ENCODE data around the gene CPAMD8.
"Not testable (repeated sequence)": the region's sequence is repeated elsewhere in the genome, so short reads cannot be mapped to it uniquely, and the experiment has no call there.

The CPAMD8 gene

DNA sequence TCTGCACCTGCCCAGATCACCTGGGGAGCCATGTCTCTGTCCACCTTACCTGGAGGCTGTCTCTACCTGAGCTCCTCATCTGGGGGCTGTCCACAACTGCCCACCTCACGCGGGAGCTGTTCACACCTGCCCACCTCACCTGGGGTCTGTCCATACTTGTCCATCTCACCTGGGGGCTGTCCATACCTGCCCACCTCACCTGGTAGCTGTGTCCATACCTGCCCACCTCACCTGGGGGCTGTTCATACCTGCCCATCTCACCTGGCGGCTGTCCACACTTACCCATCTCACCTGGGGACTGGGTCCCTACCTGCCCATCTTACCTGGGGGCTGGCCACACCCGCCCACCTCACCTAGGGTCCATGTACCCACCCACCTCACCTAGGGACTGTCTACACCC lies 10.0 kb upstream of the CPAMD8 start:
- TF ChIP-seq CTCF (IDR thresholded peaks at IDR 0.05): no peak

DNA sequence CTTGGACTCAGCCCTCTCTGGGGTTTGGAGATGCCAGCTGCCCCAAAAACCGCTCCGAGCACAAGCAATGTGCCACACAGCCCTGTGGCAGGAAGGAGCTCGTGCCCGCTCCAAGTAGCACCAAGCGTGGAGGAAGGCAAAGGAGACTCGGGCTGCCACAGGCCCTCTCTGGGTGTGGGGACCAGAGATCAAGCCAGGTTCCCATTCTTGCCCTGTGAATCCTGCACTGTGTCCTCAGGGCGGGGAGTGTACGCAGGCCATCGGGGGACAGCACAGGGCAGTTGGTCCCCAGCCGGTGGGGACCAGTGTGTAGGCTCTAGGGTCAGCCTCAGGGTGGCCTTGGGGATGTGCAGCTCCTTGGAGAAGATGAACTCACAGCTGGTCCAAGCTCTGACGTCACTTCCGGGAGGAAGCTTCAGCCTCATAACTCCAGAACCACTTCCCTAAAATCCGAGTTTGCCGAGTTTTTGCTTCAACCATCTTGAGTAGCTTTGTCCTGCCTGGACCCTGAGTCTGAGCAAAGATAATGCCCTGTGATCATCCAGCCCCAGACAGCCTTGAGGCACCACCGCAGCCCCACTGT lies 9.3 kb upstream of the CPAMD8 start:
- Mint-ChIP-seq H3K27me3 (ENCODE audit: low read depth, poor library complexity) (peaks cover 29% of the 10 kb centered on the region), H3K9me3 (no peaks in the 10 kb centered on the region), H3K27ac (no peak overlapping the region), H3K36me3 (ENCODE audit: low read depth) (no peaks in the 10 kb centered on the region), H3K4me1 (no peaks in the 10 kb centered on the region), H3K4me3 (no peak overlapping the region)
- no peak for TF ChIP-seq CTCF (IDR thresholded peaks at IDR 0.05)
- DNase-seq: no peak

More for the DNA sequence above, 10.0 kb upstream of the CPAMD8 start:
- DNase-seq: no peak
- no peaks in the 10 kb centered on the region for H3K36me3 Mint-ChIP-seq (ENCODE audit: low read depth)
- H3K4me3 Mint-ChIP-seq: no peak overlapping the region
- peaks cover 30% of the 10 kb centered on the region for H3K27me3 Mint-ChIP-seq (ENCODE audit: low read depth, poor library complexity)
- no peak overlapping the region for H3K27ac Mint-ChIP-seq
- H3K9me3 Mint-ChIP-seq: no peaks in the 10 kb centered on the region
- peaks cover 3% of the 10 kb centered on the region for H3K4me1 Mint-ChIP-seq

GRCh38 chr19:17031741-17032140 lies 5.1 kb upstream of the CPAMD8 start:
- Mint-ChIP-seq H3K27ac (no peak overlapping the region), H3K27me3 (ENCODE audit: low read depth, poor library complexity) (peaks cover 45% of the 10 kb centered on the region), H3K4me3 (no peak overlapping the region), H3K36me3 (ENCODE audit: low read depth) (no peaks in the 10 kb centered on the region), H3K9me3 (no peaks in the 10 kb centered on the region), H3K4me1 (peaks cover 6% of the 10 kb centered on the region)
- no peak for TF ChIP-seq CTCF (IDR thresholded peaks at IDR 0.05)
- no peak for DNase-seq

- Mint-ChIP-seq H3K9me3 (peaks cover 28% of the 10 kb centered on the region), H3K4me3 (peak overlapping the region; percentile 78), H3K4me1 (peaks cover 18% of the 10 kb centered on the region), H3K36me3 (ENCODE audit: low read depth) (peaks cover 28% of the 10 kb centered on the region), H3K27ac (no peak overlapping the region), H3K27me3 (ENCODE audit: low read depth, poor library complexity) (peaks cover 25% of the 10 kb centered on the region)
- DNase-seq: no peak
- no peak for TF ChIP-seq CTCF (IDR thresholded peaks at IDR 0.05)
These were observed 945 bp upstream of the CPAMD8 start for GRCh38 chr19:17027535-17027975.

GRCh38 chr19:17025991-17026658 lies 485 bp downstream of the CPAMD8 start:
- Mint-ChIP-seq H3K36me3 (ENCODE audit: low read depth) (peaks cover 41% of the 10 kb centered on the region), H3K27ac (no peak overlapping the region), H3K9me3 (peaks cover 40% of the 10 kb centered on the region), H3K27me3 (ENCODE audit: low read depth, poor library complexity) (peaks cover 24% of the 10 kb centered on the region), H3K4me3 (peak overlapping the region; percentile 87), H3K4me1 (peaks cover 18% of the 10 kb centered on the region)
- no peak for TF ChIP-seq CTCF (IDR thresholded peaks at IDR 0.05)
- peak; percentile 52 for DNase-seq

- Mint-ChIP-seq H3K4me3 (peak overlapping the region; percentile 87), H3K9me3 (peaks cover 47% of the 10 kb centered on the region), H3K27ac (no peak overlapping the region), H3K4me1 (peaks cover 25% of the 10 kb centered on the region), H3K27me3 (ENCODE audit: low read depth, poor library complexity) (peaks cover 19% of the 10 kb centered on the region), H3K36me3 (ENCODE audit: low read depth) (peaks cover 49% of the 10 kb centered on the region)
- no peak for DNase-seq
- no peak for TF ChIP-seq CTCF (IDR thresholded peaks at IDR 0.05)
These were observed 1.2 kb downstream of the CPAMD8 start for GRCh38 chr19:17025361-17025760.

DNA sequence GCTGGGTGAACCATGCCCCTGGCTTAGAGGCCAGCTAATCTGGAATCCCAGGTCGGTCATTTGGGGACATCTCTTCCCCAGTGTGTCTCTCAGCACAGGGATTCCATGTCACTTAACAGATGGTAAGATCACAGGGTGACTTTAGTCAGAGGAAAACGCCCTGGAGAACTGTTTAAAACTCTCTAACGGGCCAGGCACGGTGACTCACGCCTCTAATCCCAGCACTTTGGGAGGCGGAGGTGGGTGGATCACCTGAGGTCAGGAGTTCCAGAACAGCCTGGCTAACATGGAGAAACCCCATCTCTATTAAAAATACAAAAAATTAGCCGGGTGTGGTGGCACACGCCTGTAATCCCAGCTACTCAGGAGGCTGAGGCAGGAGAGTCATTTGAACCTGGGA lies 1.7 kb downstream of the CPAMD8 start:
- peaks cover 17% of the 10 kb centered on the region for H3K27me3 Mint-ChIP-seq (ENCODE audit: low read depth, poor library complexity)
- H3K9me3 Mint-ChIP-seq: peaks cover 47% of the 10 kb centered on the region
- peak overlapping the region; percentile 87 for H3K4me3 Mint-ChIP-seq
- H3K27ac Mint-ChIP-seq, DNase-seq: not testable (repeated sequence)
- peaks cover 53% of the 10 kb centered on the region for H3K36me3 Mint-ChIP-seq (ENCODE audit: low read depth)
- H3K4me1 Mint-ChIP-seq: peaks cover 25% of the 10 kb centered on the region
